Sigmoid colon (tissue), 4 donors: Measurements from ENCODE around the gene KLF6.

Source experiments
- CTCF ChIP-seq, 4 experiments: fragments of 450-650 bp in 3 of 4; fragments of 200-600 bp in 1 of 4; IDR thresholded peaks; one replicate each; pipeline ENCODE4 v1.5.1; 2016 to 2019; ENCODE audit warnings: antibody characterized with exemption in 4 of 4, mild to moderate bottlenecking in 3 of 4, moderate library complexity in 2 of 4
- EP300 ChIP-seq, 4 donors: sonication (generic); formaldehyde crosslinking; IDR thresholded peaks; one replicate each; pipeline ENCODE4 v1.6.1; 2017; ENCODE audit warnings: antibody characterized with exemption in 4 of 4
- POLR2A ChIP-seq, 2 donors: fragments of 450-650 bp; IDR thresholded peaks; one replicate each; pipeline ENCODE4 v1.6.1; 2016; ENCODE audit warnings: antibody characterized with exemption in 2 of 2, mild to moderate bottlenecking in 2 of 2, moderate library complexity in 2 of 2
- POLR2AphosphoS5 ChIP-seq, 4 donors: sonication (generic); formaldehyde crosslinking; IDR thresholded peaks; one replicate each; pipeline ENCODE4 v1.6.1; 2017; ENCODE audit warnings: antibody characterized with exemption in 4 of 4

DNA sequence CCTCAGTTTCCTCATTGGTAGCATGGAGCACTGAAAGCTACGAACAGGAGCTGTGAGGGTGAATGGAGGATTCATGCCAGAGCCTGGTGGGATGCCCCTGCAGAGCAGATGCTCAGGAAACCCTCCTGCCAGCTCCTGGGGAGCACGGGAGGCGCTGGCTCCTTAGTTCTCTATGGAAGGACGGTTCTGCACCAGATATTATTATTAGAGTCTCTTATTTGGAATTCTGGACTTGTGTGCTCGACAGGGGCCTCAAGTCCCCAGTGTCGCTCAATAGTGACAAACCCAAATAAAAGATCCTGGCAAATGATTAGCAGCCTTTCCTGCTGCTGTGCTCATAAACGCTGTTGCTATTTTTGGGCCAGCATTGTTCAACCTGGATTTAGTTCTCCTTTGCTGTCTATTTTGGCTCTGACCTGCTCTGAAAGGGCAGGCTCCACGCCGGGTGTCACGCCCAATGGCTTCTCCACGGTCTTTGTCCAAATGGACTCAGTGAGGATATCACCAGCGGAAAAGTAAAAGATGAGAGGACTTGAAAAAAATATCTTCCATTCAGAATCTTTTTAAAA, 23.0 kb upstream of the KLF6 start:
- TF ChIP-seq CTCF (IDR thresholded peaks at IDR 0.05) (no peak), POLR2AphosphoS5 (IDR thresholded peaks at IDR 0.05) (no peak), POLR2A (IDR thresholded peaks at IDR 0.05) (no peak), EP300 (IDR thresholded peaks at IDR 0.05) (no peak)
